Heart right ventricle (tissue), 16 donors: Measurements from ENCODE around the gene SLC1A7. TPM values are rescaled to one million over a fixed set of nuclear protein-coding genes. Genes with fewer than 3 reads are reported as not detected.

Experiments used
- ATAC-seq, 8 donors: fragments of 200-7000 bp; cut with Tn5 transposase; one replicate each; pipeline ENCODE4 v1.9.1; 2020; ENCODE audit warnings: mild to moderate bottlenecking in 8 of 8, moderate library complexity in 8 of 8, moderate number of reproducible peaks in 1 of 8
- DNase-seq, 2 donors: peaks; one replicate each; pipeline ENCODE4 v3.0.0-alpha.2; 2020
- H3K27ac ChIP-seq, 10 donors: fragments of 200-600 bp; sonication (generic) in 2 of 10; one replicate each; pipeline versions ENCODE4 v1.5.0 to v1.8.0; 2020 to 2022; ENCODE audit warnings: mild to moderate bottlenecking in 3 of 10
- H3K27me3 ChIP-seq, 7 donors: fragments of 200-600 bp; one replicate each; pipeline ENCODE4 v1.8.0; 2021 to 2022; ENCODE audit warnings: mild to moderate bottlenecking in 2 of 7
- H3K36me3 ChIP-seq, 9 donors: fragments of 200-600 bp; sonication (generic) in 1 of 9; one replicate each; pipeline versions ENCODE4 v1.5.0 to v1.8.0; 2020 to 2022; ENCODE audit warnings: mild to moderate bottlenecking in 2 of 9
- H3K4me1 ChIP-seq, 9 donors: fragments of 200-600 bp; sonication (generic) in 1 of 9; one replicate each; pipeline versions ENCODE4 v1.5.0 to v1.8.0; 2020 to 2022; ENCODE audit warnings: mild to moderate bottlenecking in 4 of 9
- H3K4me3 ChIP-seq, 10 donors: fragments of 200-600 bp; sonication (generic) in 2 of 10; one replicate each; pipeline versions ENCODE4 v1.5.0 to v1.8.0; 2020 to 2022; ENCODE audit warnings: mild to moderate bottlenecking in 7 of 10, moderate library complexity in 2 of 10
- H3K9me3 ChIP-seq, 11 donors: fragments of 200-600 bp in 10 of 11; sonication (generic) in 2 of 11; one replicate each; pipeline versions ENCODE4 v1.5.0 to v1.8.0; 2013 to 2022; ENCODE audit warnings: mild to moderate bottlenecking in 2 of 11, control low read depth in 1 of 11, moderate library complexity in 1 of 11
- WGBS, 2 donors: extraction: QIAGEN DNeasy Blood & Tissue Kit; methylation state at CpG; one replicate each; pipeline ENCODE4 v1.1.7; 2013; ENCODE audit warnings: inconsistent platforms in 1 of 2; 5-methylcytosine and 5-hydroxymethylcytosine counted together
- intact Hi-C, 10 donors: fragments of 100-400 bp; cut with DNase I; formaldehyde crosslinking; loops; one replicate each; pipeline versions ENCODE4 v1.11.1 to v1.14.2; 2022
- polyA plus RNA-seq, 2 donors: library from polyadenylated mRNA; stranded (reverse); fragments of 200-250 nt; gene quantifications; one replicate each; pipeline ENCODE4 v1.2.3, GENCODE V29; 2013
- total RNA-seq, 10 donors: library from RNA; stranded (reverse); fragmentation: NEBNext Ultra II Directional in 3 of 10; extraction: Animal tissue kit (Norgen Biotek cat#: 25700) in 3 of 10; gene quantifications; one replicate each; pipeline versions ENCODE4 v1.2.1 to v1.2.4, GENCODE V29; 2021 to 2023
- TF ChIP-seq, protein P1 (sequence below), 9 donors: fragments of 200-600 bp; sonication (generic) in 2 of 9; IDR thresholded peaks; one replicate each; pipeline versions ENCODE4 v1.5.0 to v1.8.0; 2021 to 2022; ENCODE audit warnings: antibody characterized with exemption in 9 of 9, mild to moderate bottlenecking in 5 of 9, moderate library complexity in 1 of 9
- donor health status: Arrhythmogenic right ventricular cardiomyopathy.
- donor health status: ischemic (EF 13 %, LVEDD 7.1; RV severe dilation, severe dysfunction).
- donor health status: healthy with polysubstance abuse.
- donor health status: DM: no; HTN: yes; CAD: no.
- donor health status: DM: no; HTN: no; CAD: no.
- donor health status: ischemic (EF 25% LVEDD 6.9; RV normal size, moderate dysfunction).
- donor health status: ischemic (EF 25% LVEDD 5.7; RV mildly dilated, moderate dysfunction).
- donor health status: healthy.
- donor health status: DM: yes; HTN: yes; CAD: no.
- donor health status: Ischemic cardiomyopathy.
- donor health status: ischemic (EF 35%, LVEDD 5.7; RV mildly dilated, moderate dysfunction).
- donor health status: nonischemic (EF 11% LVEDD 7.7; RV severe dilation, severe dysfunction).
- donor health status: DM: yes; HTN: yes; CAD: no.
- donor health status: PGD.
- donor health status: ischemic (EF 29% LVEDD 5.4; RV normal size, mild dysfunction).
- donor health status: nonischemic (EF 23%, LVEDD 6.1; RV moderate dilation, normal function).

The SLC1A7 gene
- total and polyA plus RNA-seq, 12 donors, result 0.04 to 2.0 (median 0.42) TPM

DNA sequence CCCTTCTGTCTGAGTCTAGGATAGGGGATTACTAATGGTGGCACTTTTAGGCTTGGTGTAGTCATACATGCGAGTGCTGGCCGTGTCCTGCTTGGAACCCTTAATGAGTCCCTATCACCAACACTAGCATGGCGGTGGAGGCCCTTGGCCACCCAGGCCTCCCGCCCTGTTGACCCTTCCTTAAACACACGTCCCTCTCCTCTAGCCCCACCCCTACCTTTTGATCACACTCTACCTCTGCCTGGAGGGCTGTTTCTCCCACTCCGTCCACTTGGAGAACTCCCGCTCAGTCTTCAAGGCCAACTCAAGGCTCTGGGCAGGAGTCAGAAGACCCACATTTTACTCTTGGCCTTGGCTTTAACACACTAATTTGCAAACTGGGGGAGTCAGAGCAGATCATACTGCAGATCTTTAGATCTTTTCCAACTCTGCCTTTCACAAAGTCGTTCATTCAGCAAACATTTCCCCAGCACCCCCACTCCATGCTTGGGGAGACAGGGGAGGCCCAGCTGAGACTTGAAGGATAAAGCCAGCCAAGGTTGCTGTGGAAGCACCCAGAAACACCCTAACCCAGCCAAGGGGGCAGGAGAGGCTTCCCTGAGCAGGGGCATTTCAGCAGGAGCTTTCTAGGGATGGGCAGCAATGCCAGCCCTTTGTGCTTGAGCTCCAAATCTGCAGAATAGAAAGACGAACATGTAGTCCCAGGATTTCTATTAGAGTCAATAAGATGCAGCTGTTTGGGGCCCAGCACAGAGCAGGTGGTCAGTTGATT lies 78.5 kb downstream of the SLC1A7 start:
- ATAC-seq, result no peak
- no peaks in the 10 kb centered on the region for H3K36me3 ChIP-seq
- H3K27ac ChIP-seq, result peak overlapping the region in 3 of 10 donors; percentile 80 to 87 (median 83)
- no peak for DNase-seq
- peak overlapping the region in 8 of 10 donors; percentile 62 to 91 (median 70) for H3K4me3 ChIP-seq
- peaks cover 0 to 40% (median 8%) of the 10 kb centered on the region in 7 donors for H3K27me3 ChIP-seq
- H3K9me3 ChIP-seq, result no peaks in the 10 kb centered on the region
- H3K4me1 ChIP-seq, result peaks cover 0 to 32% (median 18%) of the 10 kb centered on the region in 9 donors
- TF ChIP-seq, protein P1, sequence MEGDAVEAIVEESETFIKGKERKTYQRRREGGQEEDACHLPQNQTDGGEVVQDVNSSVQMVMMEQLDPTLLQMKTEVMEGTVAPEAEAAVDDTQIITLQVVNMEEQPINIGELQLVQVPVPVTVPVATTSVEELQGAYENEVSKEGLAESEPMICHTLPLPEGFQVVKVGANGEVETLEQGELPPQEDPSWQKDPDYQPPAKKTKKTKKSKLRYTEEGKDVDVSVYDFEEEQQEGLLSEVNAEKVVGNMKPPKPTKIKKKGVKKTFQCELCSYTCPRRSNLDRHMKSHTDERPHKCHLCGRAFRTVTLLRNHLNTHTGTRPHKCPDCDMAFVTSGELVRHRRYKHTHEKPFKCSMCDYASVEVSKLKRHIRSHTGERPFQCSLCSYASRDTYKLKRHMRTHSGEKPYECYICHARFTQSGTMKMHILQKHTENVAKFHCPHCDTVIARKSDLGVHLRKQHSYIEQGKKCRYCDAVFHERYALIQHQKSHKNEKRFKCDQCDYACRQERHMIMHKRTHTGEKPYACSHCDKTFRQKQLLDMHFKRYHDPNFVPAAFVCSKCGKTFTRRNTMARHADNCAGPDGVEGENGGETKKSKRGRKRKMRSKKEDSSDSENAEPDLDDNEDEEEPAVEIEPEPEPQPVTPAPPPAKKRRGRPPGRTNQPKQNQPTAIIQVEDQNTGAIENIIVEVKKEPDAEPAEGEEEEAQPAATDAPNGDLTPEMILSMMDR (IDR thresholded peaks at IDR 0.05), result no peak
- 93 to 94% methylated on average over 9 of the region's 9 CpGs for WGBS, 2 donors
- intact Hi-C loops, result loop anchor here in 2 of 10 donors (5.0 to 10.0 kb wide), 2 partner anchors 118 to 121 kb away; no protein-coding TSS in a partner anchor

DNA sequence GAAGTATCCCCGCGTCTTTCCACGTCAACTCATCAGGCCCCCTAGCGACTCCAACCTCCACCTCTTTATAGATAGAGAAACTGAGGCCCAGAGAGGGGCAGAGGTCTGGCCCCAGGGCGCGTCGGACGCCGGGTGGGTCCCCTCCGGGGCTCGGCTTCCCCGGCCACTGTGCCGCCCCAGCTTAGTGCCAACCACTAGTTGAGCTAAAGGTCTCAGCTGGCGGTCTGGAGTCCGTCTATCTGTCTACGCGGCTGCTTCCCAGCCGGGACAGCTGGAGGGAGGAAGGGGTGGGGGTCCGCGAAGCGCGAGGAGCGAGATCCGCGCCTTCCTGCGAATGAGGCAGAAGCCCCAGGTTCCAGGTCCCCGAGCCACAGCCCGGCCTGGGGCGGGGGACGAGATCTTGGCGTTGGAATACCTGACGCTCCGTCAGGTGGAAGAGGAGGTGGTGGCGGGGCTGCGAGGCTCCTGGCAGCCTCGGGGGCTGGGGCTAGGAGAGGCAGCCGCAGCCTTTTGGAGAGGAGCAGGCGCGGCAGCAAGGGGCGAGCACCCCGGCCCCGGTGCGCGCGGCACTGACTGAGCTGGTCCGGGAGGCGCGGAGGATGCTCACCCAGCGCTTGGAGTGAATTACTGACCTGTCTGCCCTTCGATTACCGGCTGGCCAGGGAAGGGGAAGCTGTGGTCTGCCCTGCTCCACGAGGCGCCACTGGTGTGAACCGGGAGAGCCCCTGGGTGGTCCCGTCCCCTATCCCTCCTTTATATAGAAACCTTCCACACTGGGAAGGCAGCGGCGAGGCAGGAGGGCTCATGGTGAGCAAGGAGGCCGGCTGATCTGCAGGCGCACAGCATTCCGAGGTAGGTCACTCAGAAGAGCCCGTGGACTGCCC lies 79.5 kb downstream of the SLC1A7 start:
- H3K4me3 ChIP-seq, result peak overlapping the region; percentile 31 to 91 (median 66)
- intact Hi-C loops, result loop anchor here in 2 of 10 donors (5.0 to 10.0 kb wide), 2 partner anchors 119 to 122 kb away; no protein-coding TSS in a partner anchor
- peak overlapping the region in 9 of 10 donors; percentile 6 to 92 (median 80) for H3K27ac ChIP-seq
- H3K36me3 ChIP-seq, result no peaks in the 10 kb centered on the region
- peak in 5 of 8 donors; percentile 4 to 44 (median 5) for ATAC-seq
- TF ChIP-seq, protein P1 (IDR thresholded peaks at IDR 0.05), result peak in 4 of 9 donors; percentile 7 to 23 (median 10)
- H3K4me1 ChIP-seq, result peaks cover 0 to 34% (median 18%) of the 10 kb centered on the region in 9 donors
- H3K9me3 ChIP-seq, result no peaks in the 10 kb centered on the region
- WGBS, 2 donors, result 17 to 25% methylated on average over 61 of the region's 61 CpGs
- peak in 1 of 2 donors; percentile 26 for DNase-seq
- peaks cover 0 to 40% (median 8%) of the 10 kb centered on the region in 7 donors for H3K27me3 ChIP-seq

DNA sequence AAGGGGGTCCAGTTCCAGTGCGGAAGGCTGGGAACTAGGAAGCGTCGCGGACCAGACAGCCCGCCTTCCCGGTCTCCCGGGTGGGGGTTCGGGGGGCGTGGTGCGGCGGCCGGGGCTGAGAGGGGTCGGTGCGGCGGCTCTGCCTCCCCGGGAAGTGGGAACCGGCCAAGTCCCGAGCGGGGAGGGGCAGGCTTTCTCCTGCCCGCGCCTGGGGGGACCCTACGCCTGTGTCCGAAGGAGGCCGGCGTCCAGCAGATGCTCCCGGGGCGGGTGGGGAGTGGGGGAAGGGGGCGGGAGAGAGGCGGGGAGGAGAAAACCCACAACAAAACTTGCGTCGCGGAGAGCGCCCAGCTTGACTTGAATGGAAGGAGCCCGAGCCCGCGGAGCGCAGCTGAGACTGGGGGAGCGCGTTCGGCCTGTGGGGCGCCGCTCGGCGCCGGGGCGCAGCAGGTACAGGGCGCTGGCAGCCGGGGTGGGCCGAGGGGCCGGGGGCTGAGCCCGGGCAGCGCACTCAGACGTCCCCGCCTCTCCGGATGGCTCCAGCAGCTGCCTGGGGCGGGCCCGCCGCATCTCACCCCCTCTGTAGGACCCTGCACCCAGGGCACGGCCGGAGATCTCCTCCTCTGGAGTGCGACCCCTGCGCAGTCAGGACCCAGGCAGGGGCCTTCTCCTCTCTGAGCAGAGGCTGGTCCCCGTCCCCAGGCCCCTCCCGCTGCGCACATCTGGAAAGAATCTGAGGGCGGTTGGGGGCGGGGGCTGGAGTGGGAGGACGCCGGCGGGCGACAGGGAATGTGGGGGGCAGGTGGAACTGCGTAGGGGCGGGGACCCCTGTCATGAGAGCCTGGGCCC lies 80.4 kb downstream of the SLC1A7 start, which contains the start of gene PODN:
TSS of gene PODN (plus strand) at position 355 of the 849 bp plus-strand sequence. CDS start 7,643 bp downstream, outside the sequence.
- peaks cover 0 to 40% (median 8%) of the 10 kb centered on the region in 7 donors for H3K27me3 ChIP-seq
- peak within 1 kb of the TSS; percentile 31 to 91 (median 66) for H3K4me3 ChIP-seq
- peak within 1 kb of the TSS; percentile 36 to 92 (median 78) for H3K27ac ChIP-seq
- TF ChIP-seq, protein P1 (IDR thresholded peaks at IDR 0.05), result no peak
- peaks cover 0 to 42% (median 22%) of the 10 kb centered on the region in 9 donors for H3K4me1 ChIP-seq
- 1% methylated on average over 60 to 73 of the region's 73 CpGs for WGBS, 2 donors
- ATAC-seq, result peak; percentile 20 to 60 (median 46)
- H3K9me3 ChIP-seq, result no peaks in the 10 kb centered on the region
- no peaks in the 10 kb centered on the region for H3K36me3 ChIP-seq
- DNase-seq, result peak in 1 of 2 donors; percentile 59
- intact Hi-C loops, result loop anchor here in 2 of 10 donors (5.0 to 10.0 kb wide), 2 partner anchors 120 to 123 kb away; no protein-coding TSS in a partner anchor
